Measurements from ENCODE around the gene FGF23. TPM values are rescaled to one million over a fixed set of nuclear protein-coding genes. Genes with fewer than 3 reads are reported as not detected.

The FGF23 gene
- total and polyA plus RNA-seq, 5 donors from 2014 or later, result not detected

Other genes starting within 250 kb of the FGF23 start
- 206 TPM for gene CCND2, start 106.0 kb downstream of the FGF23 start, total RNA-seq
- 10 to 100 TPM; 51.8 to 67.1 (median 62.9) TPM for gene CCND2, start 106.0 kb downstream of the FGF23 start, polyA plus RNA-seq
- 13.3 TPM for gene TIGAR, start 58.5 kb downstream of the FGF23 start, total RNA-seq
- gene TIGAR, start 58.5 kb downstream of the FGF23 start, polyA plus RNA-seq, result 1 to 10 TPM; 2.1 to 7.1 (median 5.6) TPM
- not detected for gene FGF6, start 66.1 kb upstream of the FGF23 start, total RNA-seq
- not detected for gene FGF6, start 66.1 kb upstream of the FGF23 start, polyA plus RNA-seq
- gene RAD51AP1, start 159.2 kb upstream of the FGF23 start, total RNA-seq, result 1.9 TPM
- 1 to 10 TPM; 1.1 to 5.7 (median 3.2) TPM for gene RAD51AP1, start 159.2 kb upstream of the FGF23 start, polyA plus RNA-seq
- 11.4 TPM for gene DYRK4, start 182.5 kb upstream of the FGF23 start, total RNA-seq
- 10 to 100 TPM; 33.2 to 43.1 (median 37.7) TPM for gene DYRK4, start 182.5 kb upstream of the FGF23 start, polyA plus RNA-seq